ENCODE results near the gene NRXN3.

The NRXN3 gene

GRCh38 chr14:78967111-78967809 lies 797.1 kb downstream of the NRXN3 start:
- Histone ChIP-seq H3K4me1 (ENCODE audit: control insufficient read depth, insufficient read depth, low read length) (peaks cover 27% of the 10 kb centered on the region), H3K4me3 (ENCODE audit: low read length) (no peak overlapping the region), H3K36me3 (ENCODE audit: insufficient read depth, low read length) (no peaks in the 10 kb centered on the region), H3K9me3 (replicated peaks; ENCODE audit: low read length) (no peaks in the 10 kb centered on the region), H3K9ac (ENCODE audit: low read depth, low read length) (peak overlapping the region; percentile 25), H3K27me3 (ENCODE audit: control insufficient read depth, insufficient read depth, low read length) (no peaks in the 10 kb centered on the region), H3K4me2 (ENCODE audit: low read length) (peak overlapping the region; percentile 15)

- Histone ChIP-seq H3K4me2 (ENCODE audit: low read length) (no peak overlapping the region), H3K9ac (ENCODE audit: low read depth, low read length) (no peak overlapping the region), H3K27me3 (ENCODE audit: control insufficient read depth, insufficient read depth, low read length) (no peaks in the 10 kb centered on the region), H3K4me1 (ENCODE audit: control insufficient read depth, insufficient read depth, low read length) (peaks cover 27% of the 10 kb centered on the region), H3K9me3 (replicated peaks; ENCODE audit: low read length) (no peaks in the 10 kb centered on the region), H3K4me3 (ENCODE audit: low read length) (no peak overlapping the region), H3K36me3 (ENCODE audit: insufficient read depth, low read length) (no peaks in the 10 kb centered on the region)
Measured at GRCh38 chr14:78968265-78968664, 798.1 kb downstream of the NRXN3 start.

- Histone ChIP-seq H3K27me3 (ENCODE audit: control insufficient read depth, insufficient read depth, low read length) (no peaks in the 10 kb centered on the region), H3K36me3 (ENCODE audit: insufficient read depth, low read length) (no peaks in the 10 kb centered on the region), H3K4me1 (ENCODE audit: control insufficient read depth, insufficient read depth, low read length) (peaks cover 27% of the 10 kb centered on the region), H3K9ac (ENCODE audit: low read depth, low read length) (no peak overlapping the region), H3K4me2 (ENCODE audit: low read length) (no peak overlapping the region), H3K4me3 (ENCODE audit: low read length) (no peak overlapping the region), H3K9me3 (replicated peaks; ENCODE audit: low read length) (no peaks in the 10 kb centered on the region)
Measured at GRCh38 chr14:78970677-78971076, 800.5 kb downstream of the NRXN3 start.

- Histone ChIP-seq H3K36me3 (ENCODE audit: insufficient read depth, low read length) (no peaks in the 10 kb centered on the region), H3K27me3 (ENCODE audit: control insufficient read depth, insufficient read depth, low read length) (no peaks in the 10 kb centered on the region), H3K4me1 (ENCODE audit: control insufficient read depth, insufficient read depth, low read length) (peaks cover 22% of the 10 kb centered on the region), H3K9ac (ENCODE audit: low read depth, low read length) (no peak overlapping the region), H3K4me2 (ENCODE audit: low read length) (no peak overlapping the region), H3K9me3 (replicated peaks; ENCODE audit: low read length) (no peaks in the 10 kb centered on the region), H3K4me3 (ENCODE audit: low read length) (no peak overlapping the region)
Measured at GRCh38 chr14:78972440-78972839, 802.3 kb downstream of the NRXN3 start.

GRCh38 chr14:78974691-78975090 lies 804.5 kb downstream of the NRXN3 start:
- H3K9ac ChIP-seq (ENCODE audit: low read depth, low read length) = no peak overlapping the region
- no peaks in the 10 kb centered on the region for H3K36me3 ChIP-seq (ENCODE audit: insufficient read depth, low read length)

GRCh38 chr14:78975734-78976133 lies 805.6 kb downstream of the NRXN3 start:
- no peak overlapping the region for H3K9ac ChIP-seq (ENCODE audit: low read depth, low read length)
- H3K4me3 ChIP-seq (ENCODE audit: low read length) = no peak overlapping the region
- H3K4me1 ChIP-seq (ENCODE audit: control insufficient read depth, insufficient read depth, low read length) = no peaks in the 10 kb centered on the region
- H3K36me3 ChIP-seq (ENCODE audit: insufficient read depth, low read length) = no peaks in the 10 kb centered on the region
- H3K9me3 ChIP-seq (replicated peaks; ENCODE audit: low read length) = no peaks in the 10 kb centered on the region
- H3K27me3 ChIP-seq (ENCODE audit: control insufficient read depth, insufficient read depth, low read length) = no peaks in the 10 kb centered on the region
- H3K4me2 ChIP-seq (ENCODE audit: low read length) = no peak overlapping the region

More at GRCh38 chr14:78974691-78975090, 804.5 kb downstream of the NRXN3 start:
- Histone ChIP-seq H3K27me3 (ENCODE audit: control insufficient read depth, insufficient read depth, low read length) (no peaks in the 10 kb centered on the region), H3K4me1 (ENCODE audit: control insufficient read depth, insufficient read depth, low read length) (peaks cover 1% of the 10 kb centered on the region), H3K4me2 (ENCODE audit: low read length) (no peak overlapping the region), H3K4me3 (ENCODE audit: low read length) (no peak overlapping the region), H3K9me3 (replicated peaks; ENCODE audit: low read length) (no peaks in the 10 kb centered on the region)

DNA sequence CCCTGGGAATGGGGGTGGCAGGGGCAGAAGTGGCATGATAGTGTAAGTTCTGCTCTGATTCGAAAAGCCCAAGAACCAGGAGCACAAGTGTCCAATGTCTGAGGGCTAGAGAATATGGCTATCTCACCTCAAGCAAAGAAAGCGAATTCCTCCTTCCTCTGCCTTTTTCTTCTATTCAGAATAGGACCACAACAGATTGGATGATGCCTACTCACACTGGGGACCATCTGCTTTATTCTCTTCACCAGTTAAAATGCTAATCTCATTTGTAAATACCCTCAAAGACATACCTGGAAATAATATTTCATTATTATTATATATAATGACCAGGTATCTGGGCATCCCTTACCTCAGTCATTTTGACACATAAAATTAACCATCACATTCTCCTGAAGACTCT lies 808.7 kb downstream of the NRXN3 start:
- Histone ChIP-seq H3K36me3 (ENCODE audit: insufficient read depth, low read length) (no peaks in the 10 kb centered on the region), H3K9ac (ENCODE audit: low read depth, low read length) (no peak overlapping the region), H3K4me1 (ENCODE audit: control insufficient read depth, insufficient read depth, low read length) (no peaks in the 10 kb centered on the region), H3K4me3 (ENCODE audit: low read length) (no peak overlapping the region), H3K9me3 (replicated peaks; ENCODE audit: low read length) (no peaks in the 10 kb centered on the region), H3K4me2 (ENCODE audit: low read length) (no peak overlapping the region), H3K27me3 (ENCODE audit: control insufficient read depth, insufficient read depth, low read length) (no peaks in the 10 kb centered on the region)

GRCh38 chr14:78982551-78982950 lies 812.4 kb downstream of the NRXN3 start:
- no peak overlapping the region for H3K4me3 ChIP-seq (ENCODE audit: low read length)
- no peaks in the 10 kb centered on the region for H3K9me3 ChIP-seq (replicated peaks; ENCODE audit: low read length)
- H3K4me2 ChIP-seq (ENCODE audit: low read length) = no peak overlapping the region
- H3K27me3 ChIP-seq (ENCODE audit: control insufficient read depth, insufficient read depth, low read length) = no peaks in the 10 kb centered on the region
- no peaks in the 10 kb centered on the region for H3K36me3 ChIP-seq (ENCODE audit: insufficient read depth, low read length)
- no peak overlapping the region for H3K9ac ChIP-seq (ENCODE audit: low read depth, low read length)
- H3K4me1 ChIP-seq (ENCODE audit: control insufficient read depth, insufficient read depth, low read length) = no peaks in the 10 kb centered on the region

DNA sequence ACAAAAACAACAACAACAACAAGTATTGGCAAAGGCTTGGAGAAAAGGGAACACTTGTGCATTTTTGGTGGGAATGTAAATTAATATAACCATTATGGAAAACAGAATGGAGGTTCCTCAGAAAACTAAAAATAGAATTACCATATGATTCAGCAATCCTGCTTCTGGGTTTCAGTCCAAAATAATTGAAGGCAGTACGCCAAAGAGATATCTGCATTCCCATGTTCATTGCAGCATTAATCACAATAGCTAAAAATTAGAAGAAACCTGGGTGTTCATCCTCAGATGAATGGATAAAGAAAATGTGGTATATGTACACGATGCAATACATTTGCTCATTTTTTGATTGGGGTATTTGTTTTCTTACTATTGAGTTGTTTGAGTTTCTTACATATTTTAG lies 813.0 kb downstream of the NRXN3 start:
- H3K9ac ChIP-seq (ENCODE audit: low read depth, low read length) = no peak overlapping the region
- no peak overlapping the region for H3K4me2 ChIP-seq (ENCODE audit: low read length)
- H3K27me3 ChIP-seq (ENCODE audit: control insufficient read depth, insufficient read depth, low read length) = no peaks in the 10 kb centered on the region
- H3K36me3 ChIP-seq (ENCODE audit: insufficient read depth, low read length) = no peaks in the 10 kb centered on the region
- H3K4me1 ChIP-seq (ENCODE audit: control insufficient read depth, insufficient read depth, low read length) = no peaks in the 10 kb centered on the region
- H3K4me3 ChIP-seq (ENCODE audit: low read length) = no peak overlapping the region
- H3K9me3 ChIP-seq (replicated peaks; ENCODE audit: low read length) = no peaks in the 10 kb centered on the region

DNA sequence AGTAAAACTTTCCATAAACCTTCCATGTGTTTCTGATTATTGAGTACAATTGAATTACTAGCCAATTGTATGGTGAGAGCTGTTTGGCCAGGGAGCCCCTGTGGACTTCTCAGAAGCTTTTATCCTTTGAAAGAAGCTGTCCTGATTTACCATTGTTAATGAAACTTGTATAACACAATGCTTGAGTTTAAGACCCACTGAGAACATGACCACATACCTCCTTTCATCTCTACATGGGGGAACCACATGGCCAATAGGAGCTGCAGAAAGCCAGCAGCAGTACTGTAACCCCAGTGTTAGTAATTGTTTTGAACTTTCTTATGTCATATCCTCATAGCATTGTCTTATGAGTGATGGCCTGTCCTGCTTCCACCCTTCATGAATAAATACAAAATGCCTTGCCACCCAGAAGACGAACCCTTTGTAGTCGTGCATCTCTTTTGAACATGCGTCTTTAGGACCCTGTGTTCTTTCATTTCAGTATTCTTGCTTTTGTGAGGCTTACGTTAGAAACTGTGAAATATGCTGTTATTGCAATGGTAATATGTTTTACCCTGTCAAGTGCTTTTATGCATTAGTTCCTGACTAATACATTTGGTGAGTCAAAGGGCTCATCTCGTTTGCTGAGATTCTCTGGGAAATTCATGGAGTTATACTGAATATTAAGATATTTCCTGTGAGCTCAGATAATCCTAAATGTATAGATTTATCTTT lies 815.7 kb downstream of the NRXN3 start:
- Histone ChIP-seq H3K4me3 (ENCODE audit: low read length) (no peak overlapping the region), H3K9ac (ENCODE audit: low read depth, low read length) (no peak overlapping the region), H3K9me3 (replicated peaks; ENCODE audit: low read length) (no peaks in the 10 kb centered on the region), H3K4me2 (ENCODE audit: low read length) (no peak overlapping the region), H3K4me1 (ENCODE audit: control insufficient read depth, insufficient read depth, low read length) (no peaks in the 10 kb centered on the region), H3K36me3 (ENCODE audit: insufficient read depth, low read length) (no peaks in the 10 kb centered on the region), H3K27me3 (ENCODE audit: control insufficient read depth, insufficient read depth, low read length) (no peaks in the 10 kb centered on the region)

- no peak overlapping the region for H3K4me3 ChIP-seq (ENCODE audit: low read length)
- no peaks in the 10 kb centered on the region for H3K4me1 ChIP-seq (ENCODE audit: control insufficient read depth, insufficient read depth, low read length)
- no peaks in the 10 kb centered on the region for H3K36me3 ChIP-seq (ENCODE audit: insufficient read depth, low read length)
- H3K9me3 ChIP-seq (replicated peaks; ENCODE audit: low read length) = no peaks in the 10 kb centered on the region
- no peak overlapping the region for H3K4me2 ChIP-seq (ENCODE audit: low read length)
- H3K27me3 ChIP-seq (ENCODE audit: control insufficient read depth, insufficient read depth, low read length) = no peaks in the 10 kb centered on the region
- H3K9ac ChIP-seq (ENCODE audit: low read depth, low read length) = no peak overlapping the region
Measured at GRCh38 chr14:78986989-78987388, 816.8 kb downstream of the NRXN3 start.

- H3K4me3 ChIP-seq (ENCODE audit: low read length) = no peak overlapping the region
- H3K9ac ChIP-seq (ENCODE audit: low read depth, low read length) = no peak overlapping the region
- H3K4me2 ChIP-seq (ENCODE audit: low read length) = no peak overlapping the region
- no peaks in the 10 kb centered on the region for H3K27me3 ChIP-seq (ENCODE audit: control insufficient read depth, insufficient read depth, low read length)
- no peaks in the 10 kb centered on the region for H3K9me3 ChIP-seq (replicated peaks; ENCODE audit: low read length)
- no peaks in the 10 kb centered on the region for H3K4me1 ChIP-seq (ENCODE audit: control insufficient read depth, insufficient read depth, low read length)
- no peaks in the 10 kb centered on the region for H3K36me3 ChIP-seq (ENCODE audit: insufficient read depth, low read length)
Measured at GRCh38 chr14:78989221-78989620, 819.0 kb downstream of the NRXN3 start.
